Ectodermal cell (in vitro differentiated cells): ENCODE results near the gene P3H2.

Experiments used
- H3K27ac ChIP-seq: 2 replicates; pipeline ENCODE4 v1.7.0; 2013; ENCODE audit warnings: mild to moderate bottlenecking, low read depth, low read length; ENCODE audit not compliant: insufficient read depth, poor library complexity, severe bottlenecking
- H3K27me3 ChIP-seq: 2 replicates; pipeline ENCODE4 v1.7.0; 2013; ENCODE audit warnings: mild to moderate bottlenecking, low read length; ENCODE audit not compliant: insufficient read depth, control insufficient read depth, poor library complexity, severe bottlenecking
- H3K36me3 ChIP-seq: one replicate; pipeline ENCODE4 v1.7.0; 2013; ENCODE audit warnings: low read length; ENCODE audit not compliant: control insufficient read depth, insufficient read depth
- H3K4me1 ChIP-seq: one replicate; pipeline ENCODE4 v1.7.0; 2013; ENCODE audit warnings: low read length; ENCODE audit not compliant: control insufficient read depth, insufficient read depth
- H3K4me3 ChIP-seq: 2 replicates; pipeline ENCODE4 v1.7.0; 2013; ENCODE audit warnings: low read depth, low read length, control low read depth; ENCODE audit not compliant: insufficient read depth
- H3K9me3 ChIP-seq: 2 replicates; pipeline ENCODE4 v1.7.0; 2013; ENCODE audit warnings: mild to moderate bottlenecking, low read length, moderate library complexity; ENCODE audit not compliant: control insufficient read depth
- WGBS, 2 experiments: methylation state at CpG; one replicate each; pipeline ENCODE4 v1.1.7; 2013; ENCODE audit warnings: missing lambda C conversion rate in 2 of 2; 5-methylcytosine and 5-hydroxymethylcytosine counted together

Gene P3H2

GRCh38 chr3:190059242-190059590, 61.5 kb downstream of the P3H2 start:
- H3K9me3 ChIP-seq = no peaks in the 10 kb centered on the region
- whole genome bisulfite sequencing, 2 experiments = 92% methylated on average over 1 of the region's 1 CpG
- peaks cover 13% of the 10 kb centered on the region for H3K4me1 ChIP-seq
- peak overlapping the region; percentile 78 for H3K27ac ChIP-seq
- no peaks in the 10 kb centered on the region for H3K27me3 ChIP-seq
- H3K36me3 ChIP-seq = no peaks in the 10 kb centered on the region
- no peak overlapping the region for H3K4me3 ChIP-seq

GRCh38 chr3:190058521-190059241, 62.0 kb downstream of the P3H2 start:
- Histone ChIP-seq H3K9me3 (no peaks in the 10 kb centered on the region), H3K27me3 (no peaks in the 10 kb centered on the region), H3K4me1 (peaks cover 13% of the 10 kb centered on the region), H3K27ac (peak overlapping the region; percentile 78), H3K36me3 (no peaks in the 10 kb centered on the region), H3K4me3 (no peak overlapping the region)
- WGBS, 2 experiments = 54 to 67% methylated on average over 4 of the region's 4 CpGs

GRCh38 chr3:190056742-190057141, 64.0 kb downstream of the P3H2 start:
- Histone ChIP-seq H3K4me1 (peaks cover 17% of the 10 kb centered on the region), H3K4me3 (no peak overlapping the region), H3K9me3 (no peaks in the 10 kb centered on the region), H3K27ac (no peak overlapping the region), H3K36me3 (no peaks in the 10 kb centered on the region), H3K27me3 (no peaks in the 10 kb centered on the region)
- WGBS, 2 experiments = 78 to 81% methylated on average over 4 of the region's 4 CpGs

GRCh38 chr3:190055773-190056172, 64.9 kb downstream of the P3H2 start:
- H3K4me1 ChIP-seq = peaks cover 20% of the 10 kb centered on the region
- no peaks in the 10 kb centered on the region for H3K27me3 ChIP-seq
- H3K9me3 ChIP-seq = no peaks in the 10 kb centered on the region
- H3K27ac ChIP-seq = no peak overlapping the region
- 91 to 98% methylated on average over 3 to 4 of the region's 4 CpGs for WGBS, 2 experiments
- no peak overlapping the region for H3K4me3 ChIP-seq
- no peaks in the 10 kb centered on the region for H3K36me3 ChIP-seq

DNA sequence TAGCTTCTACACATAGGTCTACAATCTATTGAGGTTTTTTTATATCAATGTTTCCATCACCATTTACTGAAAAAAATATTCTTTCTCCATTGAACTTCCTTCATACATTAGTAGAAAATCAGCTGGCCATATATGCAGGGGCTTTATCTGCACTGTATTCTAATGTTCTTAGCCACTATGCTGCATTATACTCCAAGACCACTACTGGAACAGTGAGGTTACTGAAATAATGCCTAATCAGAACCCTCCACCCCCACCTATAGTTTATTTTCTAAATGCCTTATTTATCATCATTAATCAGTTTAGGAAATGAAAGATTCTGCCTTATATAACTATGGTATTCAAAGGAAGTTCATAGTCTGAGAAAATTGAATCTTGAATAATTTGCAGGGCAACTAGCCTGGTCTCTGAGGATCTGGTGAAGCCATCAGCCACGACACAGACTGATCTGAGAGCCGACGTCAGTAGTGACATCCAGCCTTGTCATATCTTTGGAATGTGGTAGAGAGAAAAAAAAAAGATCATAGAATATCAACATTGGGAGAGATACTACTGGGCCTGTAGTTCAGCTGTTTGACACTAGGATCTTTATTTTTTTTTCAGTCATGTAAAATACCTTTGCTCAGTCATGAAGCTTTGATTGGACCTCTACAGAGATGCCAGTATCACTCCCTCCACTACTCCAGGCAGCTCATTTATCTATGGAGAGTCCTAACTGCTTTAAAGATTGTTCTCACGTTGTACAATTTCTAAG, 66.6 kb downstream of the P3H2 start:
- Histone ChIP-seq H3K27ac (no peak overlapping the region), H3K4me3 (no peak overlapping the region), H3K36me3 (no peaks in the 10 kb centered on the region), H3K27me3 (no peaks in the 10 kb centered on the region), H3K4me1 (peaks cover 20% of the 10 kb centered on the region), H3K9me3 (no peaks in the 10 kb centered on the region)
- WGBS, 2 experiments = 79 to 83% methylated on average over 4 of the region's 4 CpGs

DNA sequence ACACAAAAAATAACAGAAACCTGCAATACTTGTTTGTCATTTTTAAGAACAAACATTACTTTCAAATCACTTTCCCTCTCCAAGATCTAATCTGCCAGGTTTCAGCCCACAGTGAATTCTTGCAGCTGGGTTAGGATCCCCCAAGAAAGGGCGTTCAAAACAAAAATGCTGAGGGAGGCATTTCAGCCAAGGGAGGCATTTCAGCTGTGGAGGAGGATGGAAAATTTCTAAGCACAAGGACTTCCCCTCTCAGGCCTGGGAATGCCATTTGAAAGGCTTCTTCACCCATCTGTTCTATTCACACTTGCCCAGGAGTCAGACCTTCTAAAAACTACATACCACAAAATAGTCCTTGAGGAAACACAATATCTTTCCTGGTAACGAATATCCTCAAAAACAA, 69.1 kb downstream of the P3H2 start:
- 16 to 36% methylated on average over 1 of the region's 2 CpGs for WGBS, 2 experiments
- no peak overlapping the region for H3K4me3 ChIP-seq
- H3K27ac ChIP-seq = no peak overlapping the region
- H3K27me3 ChIP-seq = no peaks in the 10 kb centered on the region
- H3K9me3 ChIP-seq = no peaks in the 10 kb centered on the region
- H3K4me1 ChIP-seq = peaks cover 16% of the 10 kb centered on the region
- H3K36me3 ChIP-seq = no peaks in the 10 kb centered on the region

GRCh38 chr3:190048932-190049441, 71.7 kb downstream of the P3H2 start:
- H3K4me3 ChIP-seq = no peak overlapping the region
- H3K4me1 ChIP-seq = peaks cover 16% of the 10 kb centered on the region
- no peaks in the 10 kb centered on the region for H3K9me3 ChIP-seq
- H3K27me3 ChIP-seq = no peaks in the 10 kb centered on the region
- no peaks in the 10 kb centered on the region for H3K36me3 ChIP-seq
- H3K27ac ChIP-seq = no peak overlapping the region
- 61 to 70% methylated on average over 8 to 9 of the region's 9 CpGs for WGBS, 2 experiments

GRCh38 chr3:190044974-190045373, 75.7 kb downstream of the P3H2 start:
- Histone ChIP-seq H3K4me1 (peaks cover 10% of the 10 kb centered on the region), H3K27ac (no peak overlapping the region), H3K36me3 (no peaks in the 10 kb centered on the region), H3K27me3 (no peaks in the 10 kb centered on the region), H3K4me3 (no peak overlapping the region), H3K9me3 (no peaks in the 10 kb centered on the region)
- 74 to 77% methylated on average over 2 of the region's 2 CpGs for WGBS, 2 experiments

DNA sequence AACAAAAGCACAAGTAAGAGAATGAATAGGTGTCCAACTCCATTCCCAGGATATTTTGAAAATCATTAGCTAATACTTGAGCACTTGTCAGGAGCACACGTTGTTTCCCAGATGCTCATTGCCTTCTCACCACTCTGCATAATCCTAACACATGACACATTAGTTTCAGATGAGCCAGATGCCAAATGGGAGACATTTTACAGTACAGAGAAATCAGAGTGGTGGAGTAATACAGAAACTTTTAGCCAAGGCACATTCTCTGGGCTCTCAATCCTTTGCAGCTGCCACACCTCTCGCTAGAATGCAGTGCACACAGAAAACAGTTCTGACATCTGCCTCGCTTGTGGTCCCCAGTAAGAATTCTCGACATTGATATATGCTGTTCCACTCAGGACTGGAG, 76.6 kb downstream of the P3H2 start:
- no peaks in the 10 kb centered on the region for H3K9me3 ChIP-seq
- WGBS, 2 experiments = 84 to 90% methylated on average over 4 of the region's 4 CpGs
- H3K27me3 ChIP-seq = no peaks in the 10 kb centered on the region
- no peak overlapping the region for H3K27ac ChIP-seq
- H3K4me3 ChIP-seq = no peak overlapping the region
- no peaks in the 10 kb centered on the region for H3K36me3 ChIP-seq
- H3K4me1 ChIP-seq = peaks cover 9% of the 10 kb centered on the region

- H3K36me3 ChIP-seq = no peaks in the 10 kb centered on the region
- H3K27ac ChIP-seq = no peak overlapping the region
- no peak overlapping the region for H3K4me3 ChIP-seq
Observed at GRCh38 chr3:190043741-190044140, 77.0 kb downstream of the P3H2 start.

More at GRCh38 chr3:190043741-190044140, 77.0 kb downstream of the P3H2 start:
- H3K9me3 ChIP-seq = no peaks in the 10 kb centered on the region
- no peaks in the 10 kb centered on the region for H3K27me3 ChIP-seq
- peaks cover 6% of the 10 kb centered on the region for H3K4me1 ChIP-seq
